HEK293 (cell line): Measurements from ENCODE around the gene HSD17B1.
A peak's percentile ranks its signal among the peaks of the same experiment; 100 is the strongest.

Experiments
- CTCF ChIA-PET: fragments of 350-600 bp; formaldehyde crosslinking; extraction: SDS; loops from one replicate; lab custom pipeline; 2021; ENCODE audit warnings: antibody characterized with exemption; lab: Yijun Ruan, JAX
- POLR2A ChIA-PET: fragments of 300-600 bp; formaldehyde crosslinking; extraction: SDS; loops from one replicate; lab custom pipeline; 2020; ENCODE audit warnings: antibody characterized with exemption, inconsistent platforms; lab: Yijun Ruan, JAX
- H3K27ac ChIP-seq: fragments of 200-500 bp; sonication (Bioruptor generic); 2 replicates; pipeline ENCODE4 v1.5.1; 2014; ENCODE audit warnings: low read depth, low read length, control low read depth, inconsistent platforms; ENCODE audit errors: extremely low read depth
- H3K36me3 ChIP-seq, 2 experiments: fragments of 200-500 bp in 1 of 2; sonication (Bioruptor generic) in 1 of 2; 1 replicate in 1 of 2; 2 replicates in 1 of 2; pipeline ENCODE4 v1.5.1; 2014 to 2017; ENCODE audit warnings: inconsistent platforms in 2 of 2, low read length in 2 of 2; ENCODE audit not compliant: control insufficient read depth in 2 of 2, insufficient read depth in 1 of 2
- H3K4me1 ChIP-seq: fragments of 200-500 bp; sonication (Bioruptor generic); 2 replicates; pipeline ENCODE4 v1.5.1; 2014; ENCODE audit warnings: mild to moderate bottlenecking, low read length, inconsistent platforms; ENCODE audit not compliant: control insufficient read depth, insufficient read depth
- H3K4me3 ChIP-seq: 2 replicates; pipeline ENCODE4 v1.5.1; 2011; ENCODE audit warnings: low read depth, mild to moderate bottlenecking, control low read depth, low read length, moderate library complexity
- H3K9me3 ChIP-seq: fragments of 200-500 bp; sonication (Bioruptor generic); 2 replicates; pipeline ENCODE4 v1.5.1; 2014; ENCODE audit warnings: low read depth, low read length, inconsistent platforms; ENCODE audit not compliant: control insufficient read depth, insufficient read depth
- KLF1 ChIP-seq: fragments of 450-650 bp; formaldehyde crosslinking; IDR thresholded peaks from 2 replicates; pipeline ENCODE4 v1.5.1; 2016; ENCODE audit warnings: missing biosample characterization, missing genetic modification characterization
- KLF10 ChIP-seq: fragments of 450-650 bp; IDR thresholded peaks from 2 replicates; pipeline ENCODE4 v1.5.1; 2018; ENCODE audit warnings: missing biosample characterization, mild to moderate bottlenecking, missing genetic modification characterization
- KLF16 ChIP-seq: fragments of 450-650 bp; formaldehyde crosslinking; IDR thresholded peaks from 2 replicates; pipeline ENCODE4 v1.5.1; 2017; ENCODE audit warnings: missing biosample characterization, missing genetic modification characterization
- PRDM1 ChIP-seq: fragments of 450-650 bp; formaldehyde crosslinking; IDR thresholded peaks from 2 replicates; pipeline ENCODE4; 2016; ENCODE audit warnings: missing biosample characterization, missing genetic modification characterization
- SCRT2 ChIP-seq: fragments of 450-650 bp; formaldehyde crosslinking; IDR thresholded peaks from 2 replicates; pipeline ENCODE4 v1.5.1; 2016; ENCODE audit warnings: missing biosample characterization, missing genetic modification characterization
- YY2 ChIP-seq: fragments of 450-650 bp; formaldehyde crosslinking; IDR thresholded peaks from 2 replicates; pipeline ENCODE4 v1.5.1; 2016; ENCODE audit warnings: missing biosample characterization, missing genetic modification characterization
- ZBTB1 ChIP-seq: fragments of 450-650 bp; formaldehyde crosslinking; IDR thresholded peaks from 2 replicates; pipeline ENCODE4 v1.5.1; 2016; ENCODE audit warnings: missing biosample characterization, missing genetic modification characterization
- ZFP69B ChIP-seq: fragments of 450-650 bp; formaldehyde crosslinking; IDR thresholded peaks from 2 replicates; pipeline ENCODE4 v1.5.1; 2016; ENCODE audit warnings: missing biosample characterization, missing genetic modification characterization
- ZIC2 ChIP-seq: fragments of 450-650 bp; formaldehyde crosslinking; IDR thresholded peaks from 2 replicates; pipeline ENCODE4 v1.5.1; 2016; ENCODE audit warnings: missing biosample characterization, missing genetic modification characterization
- ZNF184 ChIP-seq: fragments of 450-650 bp; IDR thresholded peaks from 2 replicates; pipeline ENCODE4 v1.5.1; 2018; ENCODE audit warnings: missing biosample characterization, mild to moderate bottlenecking, missing genetic modification characterization
- ZNF223 ChIP-seq: fragments of 450-650 bp; formaldehyde crosslinking; IDR thresholded peaks from 2 replicates; pipeline ENCODE4 v1.5.1; 2016; ENCODE audit warnings: missing biosample characterization, missing genetic modification characterization
- ZNF391 ChIP-seq: fragments of 450-650 bp; formaldehyde crosslinking; IDR thresholded peaks from 2 replicates; pipeline ENCODE4 v1.5.1; 2016; ENCODE audit warnings: low read depth, missing biosample characterization, missing genetic modification characterization, borderline replicate concordance
- ZNF544 ChIP-seq: fragments of 450-650 bp; formaldehyde crosslinking; IDR thresholded peaks from 2 replicates; pipeline ENCODE4 v1.5.0; 2017; ENCODE audit warnings: missing biosample characterization, missing genetic modification characterization
- ZNF560 ChIP-seq: fragments of 450-650 bp; formaldehyde crosslinking; IDR thresholded peaks from 2 replicates; pipeline ENCODE4 v1.5.1; 2017; ENCODE audit warnings: missing biosample characterization, missing genetic modification characterization, borderline replicate concordance
- TF ChIP-seq, protein P1 (sequence below): fragments of 450-650 bp; formaldehyde crosslinking; IDR thresholded peaks from 2 replicates; pipeline ENCODE4 v1.5.1; 2016; ENCODE audit warnings: missing biosample characterization, missing genetic modification characterization
- TF ChIP-seq, protein P2 (sequence below): fragments of 450-650 bp; formaldehyde crosslinking; IDR thresholded peaks from 2 replicates; pipeline ENCODE4 v1.5.1; 2016; ENCODE audit warnings: missing biosample characterization, missing genetic modification characterization
- TF ChIP-seq, protein P3 (sequence below): fragments of 450-650 bp; formaldehyde crosslinking; IDR thresholded peaks from 2 replicates; pipeline ENCODE4 v1.5.1; 2016; ENCODE audit warnings: missing biosample characterization, missing genetic modification characterization
- TF ChIP-seq, protein P4 (sequence below): fragments of 450-650 bp; formaldehyde crosslinking; IDR thresholded peaks from 2 replicates; pipeline ENCODE4 v1.5.1; 2016; ENCODE audit warnings: missing biosample characterization, missing genetic modification characterization
- TF ChIP-seq, protein P5 (sequence below): fragments of 450-650 bp; formaldehyde crosslinking; IDR thresholded peaks from 2 replicates; pipeline ENCODE4 v1.5.1; 2017; ENCODE audit warnings: missing biosample characterization, missing genetic modification characterization
- TF ChIP-seq, protein P6 (sequence below): fragments of 450-650 bp; formaldehyde crosslinking; IDR thresholded peaks from 2 replicates; pipeline ENCODE4 v1.5.1; 2017; ENCODE audit warnings: missing biosample characterization, missing genetic modification characterization

Gene HSD17B1

DNA sequence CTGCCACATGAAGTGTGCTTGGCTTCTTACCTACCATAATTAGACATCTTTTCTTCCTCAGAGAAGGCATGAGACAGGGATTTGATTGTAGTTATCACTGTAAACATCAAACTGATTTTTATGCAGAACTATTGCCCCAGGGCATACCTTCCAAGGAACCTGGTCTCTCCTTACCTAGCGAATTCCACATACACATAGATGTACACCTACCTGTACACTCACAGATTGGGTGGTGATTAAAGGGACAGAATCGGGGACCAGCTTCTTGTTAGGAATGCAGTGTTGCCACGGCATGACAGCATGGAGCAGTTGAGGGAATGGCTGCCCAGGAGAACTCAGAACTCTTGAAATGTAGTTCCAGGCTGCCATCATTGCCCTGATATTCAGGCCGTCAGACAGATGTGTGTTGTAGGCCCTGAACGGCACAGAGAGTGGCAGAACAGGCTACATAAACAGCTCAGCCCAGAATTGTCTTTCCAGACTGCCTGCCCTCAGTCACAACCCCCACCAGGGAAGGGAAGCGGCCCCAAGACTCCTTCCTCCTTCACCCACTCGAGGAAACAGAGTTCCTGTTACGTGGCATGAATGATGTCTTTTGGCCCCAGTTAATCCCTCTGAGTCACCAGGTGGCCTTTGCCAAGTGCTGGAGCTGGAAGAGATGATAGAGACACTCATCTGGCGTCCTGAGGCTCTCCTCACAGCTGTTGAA is 34.5 kb upstream of the HSD17B1 start (continued):
- TF ChIP-seq, protein P1, sequence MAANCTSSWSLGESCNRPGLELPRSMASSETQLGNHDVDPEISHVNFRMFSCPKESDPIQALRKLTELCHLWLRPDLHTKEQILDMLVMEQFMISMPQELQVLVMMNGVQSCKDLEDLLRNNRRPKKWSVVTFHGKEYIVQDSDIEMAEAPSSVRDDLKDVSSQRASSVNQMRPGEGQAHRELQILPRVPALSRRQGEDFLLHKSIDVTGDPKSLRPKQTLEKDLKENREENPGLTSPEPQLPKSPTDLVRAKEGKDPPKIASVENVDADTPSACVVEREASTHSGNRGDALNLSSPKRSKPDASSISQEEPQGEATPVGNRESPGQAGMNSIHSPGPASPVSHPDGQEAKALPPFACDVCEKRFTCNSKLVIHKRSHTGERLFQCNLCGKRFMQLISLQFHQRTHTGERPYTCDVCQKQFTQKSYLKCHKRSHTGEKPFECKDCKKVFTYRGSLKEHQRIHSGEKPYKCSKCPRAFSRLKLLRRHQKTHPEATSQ = no peak
- TF ChIP-seq ZNF391 (tag by site-specific recombination) = no peak
- TF ChIP-seq, protein P2, sequence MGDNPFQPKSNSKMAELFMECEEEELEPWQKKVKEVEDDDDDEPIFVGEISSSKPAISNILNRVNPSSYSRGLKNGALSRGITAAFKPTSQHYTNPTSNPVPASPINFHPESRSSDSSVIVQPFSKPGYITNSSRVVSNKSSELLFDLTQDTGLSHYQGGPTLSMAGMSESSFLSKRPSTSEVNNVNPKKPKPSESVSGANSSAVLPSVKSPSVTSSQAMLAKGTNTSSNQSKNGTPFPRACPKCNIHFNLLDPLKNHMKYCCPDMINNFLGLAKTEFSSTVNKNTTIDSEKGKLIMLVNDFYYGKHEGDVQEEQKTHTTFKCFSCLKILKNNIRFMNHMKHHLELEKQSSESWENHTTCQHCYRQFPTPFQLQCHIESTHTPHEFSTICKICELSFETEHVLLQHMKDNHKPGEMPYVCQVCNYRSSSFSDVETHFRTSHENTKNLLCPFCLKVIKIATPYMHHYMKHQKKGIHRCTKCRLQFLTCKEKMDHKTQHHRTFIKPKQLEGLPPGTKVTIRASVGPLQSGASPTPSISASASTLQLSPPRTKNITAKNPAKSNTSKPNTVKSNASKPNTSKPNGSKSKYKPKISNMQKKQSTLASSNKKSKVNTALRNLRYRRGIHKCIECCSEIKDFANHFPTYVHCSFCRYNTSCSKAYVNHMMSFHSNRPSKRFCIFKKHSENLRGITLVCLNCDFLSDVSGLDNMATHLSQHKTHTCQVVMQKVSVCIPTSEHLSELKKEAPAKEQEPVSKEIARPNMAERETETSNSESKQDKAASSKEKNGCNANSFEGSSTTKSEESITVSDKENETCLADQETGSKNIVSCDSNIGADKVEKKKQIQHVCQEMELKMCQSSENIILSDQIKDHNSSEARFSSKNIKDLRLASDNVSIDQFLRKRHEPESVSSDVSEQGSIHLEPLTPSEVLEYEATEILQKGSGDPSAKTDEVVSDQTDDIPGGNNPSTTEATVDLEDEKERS (tag by site-specific recombination) = no peak
- no peak for TF ChIP-seq KLF16 (tag by site-specific recombination)
- no peak for TF ChIP-seq KLF10
- TF ChIP-seq ZNF223 = no peak
- no peak for TF ChIP-seq ZNF184 (tag by site-specific recombination)

- H3K27ac ChIP-seq = peak overlapping the region; percentile 56
- no peak overlapping the region for H3K4me3 ChIP-seq
- H3K4me1 ChIP-seq = peaks cover 25% of the 10 kb centered on the region
- H3K36me3 ChIP-seq = peaks cover 0 to 67% of the 10 kb centered on the region in 2 experiments; a peak in 1 of 3 replicates
- ChIA-PET POLR2A (interaction anchor here (0.5 to 3.7 kb wide), 12 partner anchors 8 to 849 kb away, joined by 3 to 48 read pairs (median 4); partner anchors contain the start of genes CAVIN1, NAGLU and STAT3), CTCF (interaction anchor here (0.5 to 4.4 kb wide), 28 partner anchors 8 to 417 kb away, joined by 3 to 66 read pairs (median 5); partner anchors contain the start of genes CAVIN1, NAGLU and PSMC3IP)
- no peaks in the 10 kb centered on the region for H3K9me3 ChIP-seq
- TF ChIP-seq YY2 = no peak
- TF ChIP-seq ZIC2 (tag by site-specific recombination) = peak; percentile 25
- TF ChIP-seq, protein P3, sequence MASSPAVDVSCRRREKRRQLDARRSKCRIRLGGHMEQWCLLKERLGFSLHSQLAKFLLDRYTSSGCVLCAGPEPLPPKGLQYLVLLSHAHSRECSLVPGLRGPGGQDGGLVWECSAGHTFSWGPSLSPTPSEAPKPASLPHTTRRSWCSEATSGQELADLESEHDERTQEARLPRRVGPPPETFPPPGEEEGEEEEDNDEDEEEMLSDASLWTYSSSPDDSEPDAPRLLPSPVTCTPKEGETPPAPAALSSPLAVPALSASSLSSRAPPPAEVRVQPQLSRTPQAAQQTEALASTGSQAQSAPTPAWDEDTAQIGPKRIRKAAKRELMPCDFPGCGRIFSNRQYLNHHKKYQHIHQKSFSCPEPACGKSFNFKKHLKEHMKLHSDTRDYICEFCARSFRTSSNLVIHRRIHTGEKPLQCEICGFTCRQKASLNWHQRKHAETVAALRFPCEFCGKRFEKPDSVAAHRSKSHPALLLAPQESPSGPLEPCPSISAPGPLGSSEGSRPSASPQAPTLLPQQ (tag by site-specific recombination) = peak; percentile 86
- peak; percentile 82 for TF ChIP-seq PRDM1
- TF ChIP-seq, protein P4, sequence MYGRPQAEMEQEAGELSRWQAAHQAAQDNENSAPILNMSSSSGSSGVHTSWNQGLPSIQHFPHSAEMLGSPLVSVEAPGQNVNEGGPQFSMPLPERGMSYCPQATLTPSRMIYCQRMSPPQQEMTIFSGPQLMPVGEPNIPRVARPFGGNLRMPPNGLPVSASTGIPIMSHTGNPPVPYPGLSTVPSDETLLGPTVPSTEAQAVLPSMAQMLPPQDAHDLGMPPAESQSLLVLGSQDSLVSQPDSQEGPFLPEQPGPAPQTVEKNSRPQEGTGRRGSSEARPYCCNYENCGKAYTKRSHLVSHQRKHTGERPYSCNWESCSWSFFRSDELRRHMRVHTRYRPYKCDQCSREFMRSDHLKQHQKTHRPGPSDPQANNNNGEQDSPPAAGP (tag by site-specific recombination) = peak; percentile 84
- TF ChIP-seq ZBTB1 = no peak
- TF ChIP-seq ZNF391 (tag by site-specific recombination) = no peak
- TF ChIP-seq, protein P5, sequence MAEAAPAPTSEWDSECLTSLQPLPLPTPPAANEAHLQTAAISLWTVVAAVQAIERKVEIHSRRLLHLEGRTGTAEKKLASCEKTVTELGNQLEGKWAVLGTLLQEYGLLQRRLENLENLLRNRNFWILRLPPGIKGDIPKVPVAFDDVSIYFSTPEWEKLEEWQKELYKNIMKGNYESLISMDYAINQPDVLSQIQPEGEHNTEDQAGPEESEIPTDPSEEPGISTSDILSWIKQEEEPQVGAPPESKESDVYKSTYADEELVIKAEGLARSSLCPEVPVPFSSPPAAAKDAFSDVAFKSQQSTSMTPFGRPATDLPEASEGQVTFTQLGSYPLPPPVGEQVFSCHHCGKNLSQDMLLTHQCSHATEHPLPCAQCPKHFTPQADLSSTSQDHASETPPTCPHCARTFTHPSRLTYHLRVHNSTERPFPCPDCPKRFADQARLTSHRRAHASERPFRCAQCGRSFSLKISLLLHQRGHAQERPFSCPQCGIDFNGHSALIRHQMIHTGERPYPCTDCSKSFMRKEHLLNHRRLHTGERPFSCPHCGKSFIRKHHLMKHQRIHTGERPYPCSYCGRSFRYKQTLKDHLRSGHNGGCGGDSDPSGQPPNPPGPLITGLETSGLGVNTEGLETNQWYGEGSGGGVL (tag by site-specific recombination) = peak; percentile 53
- TF ChIP-seq, protein P1 = no peak
- peak; percentile 96 for TF ChIP-seq KLF1 (tag by site-specific recombination)
- TF ChIP-seq, protein P6, sequence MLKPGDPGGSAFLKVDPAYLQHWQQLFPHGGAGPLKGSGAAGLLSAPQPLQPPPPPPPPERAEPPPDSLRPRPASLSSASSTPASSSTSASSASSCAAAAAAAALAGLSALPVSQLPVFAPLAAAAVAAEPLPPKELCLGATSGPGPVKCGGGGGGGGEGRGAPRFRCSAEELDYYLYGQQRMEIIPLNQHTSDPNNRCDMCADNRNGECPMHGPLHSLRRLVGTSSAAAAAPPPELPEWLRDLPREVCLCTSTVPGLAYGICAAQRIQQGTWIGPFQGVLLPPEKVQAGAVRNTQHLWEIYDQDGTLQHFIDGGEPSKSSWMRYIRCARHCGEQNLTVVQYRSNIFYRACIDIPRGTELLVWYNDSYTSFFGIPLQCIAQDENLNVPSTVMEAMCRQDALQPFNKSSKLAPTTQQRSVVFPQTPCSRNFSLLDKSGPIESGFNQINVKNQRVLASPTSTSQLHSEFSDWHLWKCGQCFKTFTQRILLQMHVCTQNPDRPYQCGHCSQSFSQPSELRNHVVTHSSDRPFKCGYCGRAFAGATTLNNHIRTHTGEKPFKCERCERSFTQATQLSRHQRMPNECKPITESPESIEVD = no peak
- TF ChIP-seq ZNF560 (tag by site-specific recombination) = no peak
- TF ChIP-seq ZNF544 (tag by site-specific recombination) = no peak
- TF ChIP-seq ZFP69B (tag by site-specific recombination) = peak; percentile 79; the same call in 1 of the 2 replicates
- peak; percentile 93 for TF ChIP-seq SCRT2
Measured at GRCh38 chr17:42518755-42519545, 33.8 kb upstream of the HSD17B1 start.
